ENCODE measurements around the gene LRMDA. TPM values are rescaled to one million over a fixed set of nuclear protein-coding genes. Genes with fewer than 3 reads are reported as not detected.

Gene LRMDA
- total RNA-seq, 4 donors from 2014 or later, result 0.76 to 6.4 (median 1.3) TPM

DNA sequence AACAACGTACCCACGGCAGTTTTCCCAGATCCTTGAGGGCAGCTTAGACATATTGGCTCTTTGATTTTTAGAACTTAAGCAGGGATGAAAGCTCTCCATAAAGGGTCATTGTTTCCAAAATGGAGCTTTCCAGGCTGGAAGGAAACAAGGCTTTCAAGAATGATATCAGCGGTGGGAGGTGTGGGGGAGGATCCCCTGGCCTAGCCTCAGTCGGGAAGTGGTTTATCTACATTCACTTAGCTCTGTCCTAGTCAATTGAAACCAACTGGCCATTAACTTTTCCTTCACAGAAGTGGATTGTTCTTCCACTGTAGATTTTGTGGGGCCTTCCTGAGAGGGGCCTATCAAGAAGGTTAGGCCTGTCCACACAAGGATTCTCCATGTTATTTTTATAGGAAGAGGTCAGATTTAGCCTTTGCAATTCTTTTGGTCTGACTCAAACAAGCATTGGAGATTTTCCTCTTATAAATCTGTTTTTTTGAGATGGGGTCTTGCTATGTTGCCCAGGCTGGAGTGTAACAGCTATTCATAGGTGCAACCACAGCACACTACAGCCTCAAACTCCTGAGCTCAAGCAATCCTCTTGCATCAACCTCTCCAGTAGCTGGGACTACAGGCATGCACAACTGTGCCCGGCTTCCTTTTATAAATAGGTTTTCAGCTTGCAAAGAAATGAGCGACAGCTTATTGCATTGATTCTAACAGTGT is 343.5 kb downstream of the LRMDA start:
- no peak for DNase-seq (ENCODE audit: low spot score in 2 of 2)
- intact Hi-C loops (cut with DNase I; ENCODE audit: low total_unique reads), result no loop called here
- no peak overlapping the region for H3K4me3 ChIP-seq (ENCODE audit: low read depth, poor library complexity, severe bottlenecking)
- WGBS, 2 donors, result 76 to 78% methylated on average over 6 of the region's 6 CpGs
- TF ChIP-seq, protein P1, sequence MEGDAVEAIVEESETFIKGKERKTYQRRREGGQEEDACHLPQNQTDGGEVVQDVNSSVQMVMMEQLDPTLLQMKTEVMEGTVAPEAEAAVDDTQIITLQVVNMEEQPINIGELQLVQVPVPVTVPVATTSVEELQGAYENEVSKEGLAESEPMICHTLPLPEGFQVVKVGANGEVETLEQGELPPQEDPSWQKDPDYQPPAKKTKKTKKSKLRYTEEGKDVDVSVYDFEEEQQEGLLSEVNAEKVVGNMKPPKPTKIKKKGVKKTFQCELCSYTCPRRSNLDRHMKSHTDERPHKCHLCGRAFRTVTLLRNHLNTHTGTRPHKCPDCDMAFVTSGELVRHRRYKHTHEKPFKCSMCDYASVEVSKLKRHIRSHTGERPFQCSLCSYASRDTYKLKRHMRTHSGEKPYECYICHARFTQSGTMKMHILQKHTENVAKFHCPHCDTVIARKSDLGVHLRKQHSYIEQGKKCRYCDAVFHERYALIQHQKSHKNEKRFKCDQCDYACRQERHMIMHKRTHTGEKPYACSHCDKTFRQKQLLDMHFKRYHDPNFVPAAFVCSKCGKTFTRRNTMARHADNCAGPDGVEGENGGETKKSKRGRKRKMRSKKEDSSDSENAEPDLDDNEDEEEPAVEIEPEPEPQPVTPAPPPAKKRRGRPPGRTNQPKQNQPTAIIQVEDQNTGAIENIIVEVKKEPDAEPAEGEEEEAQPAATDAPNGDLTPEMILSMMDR (IDR thresholded peaks at IDR 0.05), result no peak
- TF ChIP-seq POLR2A (IDR thresholded peaks at IDR 0.05), result no peak

DNA sequence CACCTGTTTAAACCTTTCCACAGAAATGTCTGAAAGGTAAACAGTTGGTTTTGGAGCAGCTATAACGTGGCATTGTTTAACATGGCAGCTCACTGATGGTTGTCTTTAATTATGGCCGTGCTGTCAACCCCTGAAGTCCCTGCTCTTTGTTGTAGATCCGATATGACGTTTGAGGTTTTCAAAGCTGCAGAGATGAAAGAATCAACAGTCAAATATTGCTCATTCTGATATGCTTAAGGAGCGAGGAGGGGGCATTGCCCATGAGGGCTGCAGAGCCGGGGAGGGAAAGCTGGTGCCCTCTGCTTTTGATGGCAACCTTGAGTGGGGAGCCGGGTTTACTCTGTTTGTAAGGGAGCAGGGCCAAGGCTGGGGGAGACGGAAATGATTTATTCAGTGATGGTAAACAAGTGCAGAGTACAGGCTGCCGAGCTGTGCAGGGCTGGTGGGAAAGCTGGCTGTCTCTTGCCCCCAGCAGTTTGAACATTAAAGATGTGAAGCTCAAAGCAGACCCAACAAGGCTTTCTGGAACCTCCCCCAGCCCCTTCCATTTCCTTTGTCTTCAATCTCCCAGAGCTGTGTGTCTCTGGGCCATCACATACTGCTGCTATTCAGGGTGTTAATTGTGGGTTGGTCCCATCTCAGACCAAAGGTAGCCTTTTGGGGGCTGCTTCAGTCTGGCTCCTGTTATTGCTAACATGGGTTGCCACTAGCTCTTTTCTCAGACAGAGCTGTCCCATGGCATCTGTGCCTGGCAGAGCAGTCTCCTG is 345.5 kb downstream of the LRMDA start:
- 74 to 82% methylated on average over 9 of the region's 9 CpGs for WGBS, 2 donors
- intact Hi-C loops (cut with DNase I; ENCODE audit: low total_unique reads), result no loop called here
- no peak for DNase-seq (ENCODE audit: low spot score in 2 of 2)

GRCh38 chr10:75778665-75779064 is 347.2 kb downstream of the LRMDA start:
- intact Hi-C loops (cut with DNase I; ENCODE audit: low total_unique reads), result no loop called here
- no peak for TF ChIP-seq POLR2A (IDR thresholded peaks at IDR 0.05)
- TF ChIP-seq, protein P1 (IDR thresholded peaks at IDR 0.05), result no peak
- no peak overlapping the region for H3K4me3 ChIP-seq (ENCODE audit: low read depth, poor library complexity, severe bottlenecking)
- DNase-seq (ENCODE audit: low spot score in 2 of 2), result no peak

More for the DNA sequence above, 345.5 kb downstream of the LRMDA start:
- no peak for TF ChIP-seq POLR2A (IDR thresholded peaks at IDR 0.05)
- TF ChIP-seq, protein P1 (IDR thresholded peaks at IDR 0.05), result no peak
- H3K4me3 ChIP-seq (ENCODE audit: low read depth, poor library complexity, severe bottlenecking), result no peak overlapping the region

GRCh38 chr10:75779276-75779675 is 347.9 kb downstream of the LRMDA start:
- WGBS, 2 donors, result 89% methylated on average over 1 of the region's 1 CpG
- DNase-seq (ENCODE audit: low spot score in 2 of 2), result no peak
- no peak for TF ChIP-seq POLR2A (IDR thresholded peaks at IDR 0.05)
- TF ChIP-seq, protein P1 (IDR thresholded peaks at IDR 0.05), result no peak
- intact Hi-C loops (cut with DNase I; ENCODE audit: low total_unique reads), result no loop called here
- no peak overlapping the region for H3K4me3 ChIP-seq (ENCODE audit: low read depth, poor library complexity, severe bottlenecking)

- no peak overlapping the region for H3K4me3 ChIP-seq (ENCODE audit: low read depth, poor library complexity, severe bottlenecking)
- intact Hi-C loops (cut with DNase I; ENCODE audit: low total_unique reads), result no loop called here
- 79 to 84% methylated on average over 18 of the region's 18 CpGs for WGBS, 2 donors
- TF ChIP-seq, protein P1 (IDR thresholded peaks at IDR 0.05), result no peak
- TF ChIP-seq POLR2A (IDR thresholded peaks at IDR 0.05), result no peak
- DNase-seq (ENCODE audit: low spot score in 2 of 2), result no peak
These were observed 351.2 kb downstream of the LRMDA start for GRCh38 chr10:75782463-75783248.
